Mesothelial cell of epicardium (in vitro differentiated cells): Measurements from ENCODE around the gene KSR1. TPM values are rescaled to one million over a fixed set of nuclear protein-coding genes. Genes with fewer than 3 reads are reported as not detected.

Experiments used
- DNase-seq, 2 experiments: peaks; one replicate each; pipeline ENCODE4 v3.0.0; 2021; ENCODE audit warnings: low spot score in 2 of 2; ENCODE audit not compliant: unreplicated experiment in 2 of 2
- H3K27ac Mint-ChIP-seq: 2 replicates; pipeline ENCODE4 v1.8.0; 2021; ENCODE audit warnings: mixed read lengths
- H3K27me3 Mint-ChIP-seq: 2 replicates; pipeline ENCODE4 v1.8.0; 2021; ENCODE audit warnings: low read depth, mixed read lengths
- H3K36me3 Mint-ChIP-seq: 2 replicates; pipeline ENCODE4 v1.8.0; 2021; ENCODE audit warnings: mixed read lengths
- H3K4me1 Mint-ChIP-seq: 2 replicates; pipeline ENCODE4 v1.8.0; 2021; ENCODE audit warnings: mixed read lengths
- H3K4me3 Mint-ChIP-seq: 2 replicates; pipeline ENCODE4 v1.8.0; 2021; ENCODE audit warnings: mild to moderate bottlenecking, moderate library complexity, mixed read lengths
- H3K9me3 Mint-ChIP-seq: 2 replicates; pipeline ENCODE4 v1.8.0; 2021; ENCODE audit warnings: mixed read lengths
- total RNA-seq: library from RNA; stranded (reverse); gene quantifications from 3 replicates; pipeline ENCODE4 v1.2.1, GENCODE V29; 2021
- TF ChIP-seq, protein P1 (sequence below): fragments of 200-600 bp; sonication (generic); IDR thresholded peaks from one replicate; pipeline ENCODE4 v1.5.0; 2021; ENCODE audit warnings: antibody characterized with exemption; ENCODE audit not compliant: unreplicated experiment

The KSR1 gene
- total RNA-seq, 1 donor from 2014 or later, result 69.4 TPM

DNA sequence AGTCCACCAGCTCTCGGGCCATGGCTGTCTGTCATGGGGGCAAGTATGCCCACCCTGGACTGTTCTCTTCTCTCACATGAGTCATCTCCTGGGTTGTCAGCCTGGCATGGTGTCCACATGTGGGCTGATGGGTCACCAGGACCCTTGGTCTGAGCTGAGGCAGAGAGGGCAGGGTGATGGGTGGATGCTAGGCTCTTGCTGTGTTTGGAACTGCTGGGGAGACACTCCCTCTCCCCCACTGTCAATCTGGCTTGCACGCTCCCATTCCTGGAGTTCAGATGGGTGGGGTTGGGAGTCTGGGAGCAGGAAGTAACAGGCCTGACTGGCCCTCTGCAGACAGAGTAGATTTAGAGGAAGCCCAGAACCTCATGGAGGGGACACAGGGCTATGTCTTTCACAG lies 28.9 kb downstream of the KSR1 start:
- no peaks in the 10 kb centered on the region for H3K9me3 Mint-ChIP-seq
- peaks cover 3% of the 10 kb centered on the region for H3K36me3 Mint-ChIP-seq
- peaks cover 10% of the 10 kb centered on the region for H3K4me1 Mint-ChIP-seq
- TF ChIP-seq, protein P1, sequence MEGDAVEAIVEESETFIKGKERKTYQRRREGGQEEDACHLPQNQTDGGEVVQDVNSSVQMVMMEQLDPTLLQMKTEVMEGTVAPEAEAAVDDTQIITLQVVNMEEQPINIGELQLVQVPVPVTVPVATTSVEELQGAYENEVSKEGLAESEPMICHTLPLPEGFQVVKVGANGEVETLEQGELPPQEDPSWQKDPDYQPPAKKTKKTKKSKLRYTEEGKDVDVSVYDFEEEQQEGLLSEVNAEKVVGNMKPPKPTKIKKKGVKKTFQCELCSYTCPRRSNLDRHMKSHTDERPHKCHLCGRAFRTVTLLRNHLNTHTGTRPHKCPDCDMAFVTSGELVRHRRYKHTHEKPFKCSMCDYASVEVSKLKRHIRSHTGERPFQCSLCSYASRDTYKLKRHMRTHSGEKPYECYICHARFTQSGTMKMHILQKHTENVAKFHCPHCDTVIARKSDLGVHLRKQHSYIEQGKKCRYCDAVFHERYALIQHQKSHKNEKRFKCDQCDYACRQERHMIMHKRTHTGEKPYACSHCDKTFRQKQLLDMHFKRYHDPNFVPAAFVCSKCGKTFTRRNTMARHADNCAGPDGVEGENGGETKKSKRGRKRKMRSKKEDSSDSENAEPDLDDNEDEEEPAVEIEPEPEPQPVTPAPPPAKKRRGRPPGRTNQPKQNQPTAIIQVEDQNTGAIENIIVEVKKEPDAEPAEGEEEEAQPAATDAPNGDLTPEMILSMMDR, result no peak
- H3K4me3 Mint-ChIP-seq, result no peak overlapping the region
- H3K27me3 Mint-ChIP-seq, result no peaks in the 10 kb centered on the region
- DNase-seq, result no peak
- no peak overlapping the region for H3K27ac Mint-ChIP-seq

DNA sequence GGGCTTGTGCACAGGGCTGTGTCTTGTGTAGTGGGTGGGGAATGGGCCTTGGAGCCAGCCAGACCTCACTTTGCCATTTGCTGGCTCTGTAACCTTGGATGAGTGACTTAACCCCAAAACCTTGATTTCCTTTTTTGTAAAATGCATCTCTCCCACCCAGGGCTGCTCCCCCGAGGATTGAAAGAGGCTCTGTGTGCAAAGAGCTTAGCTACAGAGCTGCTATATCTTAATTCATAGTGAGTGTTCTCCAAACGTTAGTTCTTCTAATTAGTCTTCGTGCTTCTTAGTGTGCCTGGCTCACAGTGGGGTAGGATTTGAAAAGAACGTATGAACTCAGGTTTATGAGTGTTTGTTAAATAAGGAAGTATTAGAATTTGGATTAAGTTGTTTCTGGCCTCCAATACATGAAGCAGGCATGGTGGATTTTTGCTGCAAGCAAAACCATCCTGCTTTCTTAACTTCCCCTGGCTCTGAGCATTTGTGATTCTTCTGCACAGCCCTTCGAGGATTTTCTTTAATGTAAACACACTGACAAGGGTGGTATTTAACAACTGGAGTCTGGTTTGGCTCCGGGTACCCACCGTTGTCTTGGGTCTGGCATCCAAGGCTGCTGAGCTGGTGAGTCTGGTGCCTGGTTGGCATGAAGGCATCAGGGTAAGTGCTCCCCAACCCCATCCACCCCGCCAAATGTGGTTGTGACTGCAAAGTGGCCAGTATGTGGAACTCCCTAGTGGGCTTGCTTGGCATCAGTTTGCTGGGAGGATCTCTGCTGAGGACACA lies 29.7 kb downstream of the KSR1 start:
- Mint-ChIP-seq H3K4me1 (peaks cover 14% of the 10 kb centered on the region), H3K9me3 (no peaks in the 10 kb centered on the region), H3K4me3 (no peak overlapping the region), H3K36me3 (peaks cover 3% of the 10 kb centered on the region), H3K27ac (peak overlapping the region; percentile 5), H3K27me3 (no peaks in the 10 kb centered on the region)
- no peak for DNase-seq
- TF ChIP-seq, protein P1, result no peak

DNA sequence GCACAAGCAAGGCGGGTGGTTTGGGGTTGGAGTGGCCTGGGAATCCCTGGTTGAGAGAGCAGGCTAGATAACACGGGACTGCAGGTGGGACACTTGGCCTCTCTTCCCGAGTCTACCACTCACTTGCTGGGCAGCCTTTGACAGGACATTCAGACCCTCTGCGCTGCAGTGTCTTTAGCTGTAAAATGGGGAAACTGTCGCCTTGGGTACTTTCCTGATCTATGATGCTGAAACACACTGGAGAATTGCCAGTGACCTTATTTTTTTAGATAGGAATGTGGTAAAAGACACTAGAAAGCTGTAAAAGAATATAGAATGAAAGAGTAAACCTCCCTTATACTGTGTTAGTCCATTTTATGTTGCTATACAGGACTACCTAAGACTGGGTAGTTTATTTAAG lies 30.5 kb downstream of the KSR1 start:
- Mint-ChIP-seq H3K27ac (no peak overlapping the region), H3K9me3 (no peaks in the 10 kb centered on the region), H3K4me1 (peaks cover 17% of the 10 kb centered on the region), H3K4me3 (no peak overlapping the region), H3K36me3 (peaks cover 3% of the 10 kb centered on the region), H3K27me3 (no peaks in the 10 kb centered on the region)
- no peak for DNase-seq
- TF ChIP-seq, protein P1, result no peak

DNA sequence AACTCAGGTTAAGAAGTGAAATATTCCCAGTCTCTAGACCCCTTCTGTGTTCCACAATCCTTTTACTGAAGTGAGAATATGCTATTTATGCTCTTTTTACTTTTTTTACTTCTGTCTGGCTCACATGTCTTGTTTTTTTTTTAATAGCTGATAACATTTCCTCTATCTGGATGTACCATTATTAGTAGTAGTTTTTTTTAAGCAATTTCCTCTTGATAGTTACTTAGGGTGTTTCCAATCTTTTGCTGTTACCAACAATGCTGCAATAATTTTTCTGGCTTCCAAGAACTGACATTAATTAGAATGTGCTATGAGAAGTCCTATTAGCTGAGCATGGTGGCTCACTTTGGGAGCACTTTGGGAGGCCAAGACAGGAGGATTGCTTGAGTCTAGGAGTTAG lies 32.0 kb downstream of the KSR1 start:
- Mint-ChIP-seq H3K36me3 (peaks cover 3% of the 10 kb centered on the region), H3K9me3 (no peaks in the 10 kb centered on the region), H3K4me1 (peaks cover 27% of the 10 kb centered on the region), H3K4me3 (no peak overlapping the region), H3K27me3 (no peaks in the 10 kb centered on the region), H3K27ac (no peak overlapping the region)
- TF ChIP-seq, protein P1, result no peak
- DNase-seq, result no peak

DNA sequence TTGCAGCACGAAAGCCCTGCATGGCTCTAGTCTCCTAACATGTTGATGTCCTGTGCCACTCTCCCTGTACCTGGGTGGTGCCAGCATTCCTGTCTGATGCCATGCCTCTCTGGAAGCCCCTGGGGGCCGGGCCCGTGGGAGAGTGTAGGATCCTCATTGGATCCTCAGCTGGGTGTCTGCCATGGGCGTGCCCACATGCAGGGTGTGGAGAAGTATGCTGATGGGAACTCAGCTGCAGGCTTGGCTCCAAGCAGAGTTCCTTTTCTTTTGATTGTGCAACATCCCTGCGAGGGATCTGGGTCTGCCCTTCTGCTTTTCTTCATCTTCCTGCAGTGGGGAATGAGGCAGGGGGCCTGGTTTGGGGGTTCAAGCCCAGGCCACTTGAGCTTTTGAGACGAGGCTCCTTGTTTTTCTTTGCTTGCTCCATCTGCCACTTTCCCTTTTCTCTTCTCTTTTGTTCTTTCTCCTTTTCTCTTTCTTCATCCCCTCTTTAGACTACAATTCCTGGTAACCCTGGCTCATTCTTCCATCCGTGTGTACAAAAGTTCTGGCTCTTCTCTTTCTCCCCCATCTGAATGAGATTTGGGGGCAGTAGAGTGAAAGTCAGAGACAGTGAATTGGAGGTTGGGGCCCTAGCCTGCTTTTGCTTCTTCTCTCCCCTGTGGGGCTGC lies 32.9 kb downstream of the KSR1 start:
- TF ChIP-seq, protein P1, result no peak
- no peak overlapping the region for H3K4me3 Mint-ChIP-seq
- peaks cover 3% of the 10 kb centered on the region for H3K36me3 Mint-ChIP-seq
- H3K27ac Mint-ChIP-seq, result no peak overlapping the region
- DNase-seq, result no peak
- peaks cover 34% of the 10 kb centered on the region for H3K4me1 Mint-ChIP-seq
- H3K9me3 Mint-ChIP-seq, result no peaks in the 10 kb centered on the region
- H3K27me3 Mint-ChIP-seq, result no peaks in the 10 kb centered on the region
